ENCODE data around the gene TIMM23B. TPM values are rescaled to one million over a fixed set of nuclear protein-coding genes. Genes with fewer than 3 reads are reported as not detected.
"Not testable (repeated sequence)": the region's sequence is repeated elsewhere in the genome, so short reads cannot be mapped to it uniquely, and the experiment has no call there.

The TIMM23B gene, protein sequence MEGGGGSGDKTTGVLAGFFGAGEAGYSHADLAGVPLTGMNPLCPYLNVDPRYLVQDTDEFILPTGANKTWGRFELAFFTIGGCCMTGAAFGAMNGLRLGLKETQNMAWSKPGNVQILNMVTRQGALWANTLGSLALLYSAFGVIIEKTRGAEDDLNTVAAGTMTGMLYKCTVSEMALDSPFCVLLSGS
- 10 to 100 TPM; 18.5 to 19.6 TPM for total RNA-seq

DNA sequence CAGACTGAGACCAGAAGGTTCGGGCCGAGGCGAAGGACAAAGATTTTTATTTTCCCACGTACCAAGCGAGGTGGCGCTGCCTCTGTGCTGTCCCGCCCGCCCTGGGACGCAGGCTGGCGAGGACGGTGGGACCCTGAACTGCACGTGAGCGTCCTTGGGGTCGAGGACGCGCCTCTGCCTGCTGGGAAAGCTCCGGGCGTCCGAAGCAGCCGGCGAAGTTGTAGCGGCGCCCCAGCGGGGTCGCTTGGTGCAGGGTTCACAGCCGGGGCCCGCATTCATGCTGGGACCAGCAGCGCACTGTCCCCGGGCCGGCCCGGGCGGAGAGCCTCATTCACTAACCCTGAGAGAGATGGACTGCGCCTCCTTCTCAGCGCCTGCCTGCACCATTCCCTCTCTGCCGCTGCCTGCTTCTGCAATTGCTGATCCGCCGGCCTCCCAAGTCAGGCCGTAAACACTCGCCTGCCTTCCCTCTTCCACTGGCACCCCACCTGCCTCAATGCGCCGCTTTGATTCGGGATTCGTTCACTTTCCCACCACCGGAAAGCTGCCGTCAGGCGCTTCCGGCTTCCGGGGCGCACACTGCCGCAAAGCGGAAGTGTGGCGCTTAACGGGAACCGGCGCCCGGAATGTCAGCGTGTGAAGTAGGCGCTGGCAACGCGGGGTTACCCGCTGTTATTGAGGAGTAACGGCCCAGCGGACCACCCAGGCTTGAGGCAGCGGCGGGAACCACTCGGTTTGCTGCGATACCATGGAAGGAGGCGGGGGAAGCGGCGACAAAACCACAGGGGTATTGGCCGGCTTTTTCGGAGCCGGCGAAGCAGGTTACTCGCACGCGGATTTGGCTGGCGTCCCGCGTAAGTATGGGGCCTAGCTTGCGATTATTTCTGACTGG is at the start of gene TIMM23B, which contains the start of gene PARG:
TIMM23B (plus strand) TSS at position 607 of the 892 bp plus-strand sequence; CDS start at position 749, 142 bp downstream.
PARG (minus strand) TSS at position 581 of the 892 bp plus-strand sequence; CDS start at position 279, 302 bp downstream.
- ATAC-seq (peak; percentile 86), DNase-seq (peak; percentile 85)
- CTCF ChIA-PET; H3K9me3 Mint-ChIP-seq (ENCODE audit: low read depth); H3K27me3 Mint-ChIP-seq; H3K36me3 Mint-ChIP-seq: not testable (repeated sequence)
- peak within 1 kb of the TSS; percentile 92 for H3K27ac Mint-ChIP-seq
- peak within 1 kb of the TSS; percentile 99 for H3K4me3 Mint-ChIP-seq
- H3K4me1 Mint-ChIP-seq = peaks cover 30% of the 10 kb centered on the region

DNA sequence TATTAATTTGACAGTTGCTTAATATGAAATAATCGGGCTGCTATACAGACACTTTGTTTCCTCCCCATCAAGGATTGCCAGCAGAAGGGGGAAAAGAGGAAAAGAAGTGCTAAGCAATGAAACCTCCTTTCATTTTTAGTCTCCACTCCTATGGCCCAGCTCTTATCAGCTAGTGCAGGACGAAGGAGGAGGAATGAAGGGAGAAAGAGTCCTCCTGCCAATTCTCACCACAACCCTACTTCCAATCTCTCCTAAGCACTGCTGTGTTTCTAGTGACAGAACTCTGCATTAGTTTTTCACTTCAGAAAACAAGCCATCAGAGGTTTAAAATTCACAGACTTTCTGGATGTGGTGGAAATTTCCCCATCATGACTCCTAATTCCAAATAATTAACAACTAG is 41.9 kb upstream of the TIMM23B start:
- H3K36me3 Mint-ChIP-seq = peaks cover 18% of the 10 kb centered on the region
- DNase-seq; H3K4me1 Mint-ChIP-seq; H3K9me3 Mint-ChIP-seq (ENCODE audit: low read depth); H3K4me3 Mint-ChIP-seq; H3K27me3 Mint-ChIP-seq; CTCF ChIA-PET; ATAC-seq; H3K27ac Mint-ChIP-seq: not testable (repeated sequence)

DNA sequence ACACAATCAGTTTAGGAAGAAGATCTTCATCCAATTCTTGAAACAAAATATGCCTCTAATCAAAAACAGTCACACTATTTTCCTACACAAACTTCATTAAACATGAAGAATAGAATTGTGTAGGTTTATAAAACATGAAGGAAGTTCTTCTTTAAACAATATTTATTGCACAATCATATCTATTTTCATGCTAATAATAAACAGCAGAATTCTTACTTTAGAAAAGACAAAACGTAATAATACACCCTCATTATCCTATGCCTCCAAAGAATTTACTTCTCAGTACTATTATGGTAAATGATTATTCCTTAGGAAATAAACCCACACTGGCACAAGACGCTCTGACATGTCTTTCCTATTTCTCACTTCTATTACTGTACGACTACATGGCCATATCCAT is 41.4 kb upstream of the TIMM23B start:
- H3K27ac Mint-ChIP-seq; CTCF ChIA-PET; H3K9me3 Mint-ChIP-seq (ENCODE audit: low read depth); DNase-seq; H3K4me3 Mint-ChIP-seq; H3K27me3 Mint-ChIP-seq; ATAC-seq; H3K4me1 Mint-ChIP-seq: not testable (repeated sequence)
- H3K36me3 Mint-ChIP-seq = peaks cover 18% of the 10 kb centered on the region

DNA sequence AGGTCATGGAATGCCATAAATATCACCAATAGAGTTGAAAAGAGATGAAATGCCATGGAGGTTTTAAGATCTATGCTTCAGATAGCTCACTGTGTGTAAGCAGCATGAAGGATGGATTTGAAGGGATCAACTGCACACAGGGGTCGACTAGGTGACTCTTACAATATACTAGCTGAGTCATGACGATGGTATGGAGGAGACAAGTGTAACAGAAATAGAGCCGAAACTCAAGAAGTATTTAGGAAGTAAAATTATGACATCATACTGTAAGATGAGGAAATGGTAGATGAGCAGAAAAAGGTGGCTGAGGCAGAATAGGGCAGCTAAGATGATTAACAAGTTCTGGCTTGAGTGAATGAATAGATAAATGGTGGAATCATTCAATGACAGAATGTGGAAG is 38.0 kb upstream of the TIMM23B start:
- DNase-seq; H3K27me3 Mint-ChIP-seq; H3K4me3 Mint-ChIP-seq; ATAC-seq; H3K4me1 Mint-ChIP-seq; H3K27ac Mint-ChIP-seq; H3K9me3 Mint-ChIP-seq (ENCODE audit: low read depth); H3K36me3 Mint-ChIP-seq; CTCF ChIA-PET: not testable (repeated sequence)

DNA sequence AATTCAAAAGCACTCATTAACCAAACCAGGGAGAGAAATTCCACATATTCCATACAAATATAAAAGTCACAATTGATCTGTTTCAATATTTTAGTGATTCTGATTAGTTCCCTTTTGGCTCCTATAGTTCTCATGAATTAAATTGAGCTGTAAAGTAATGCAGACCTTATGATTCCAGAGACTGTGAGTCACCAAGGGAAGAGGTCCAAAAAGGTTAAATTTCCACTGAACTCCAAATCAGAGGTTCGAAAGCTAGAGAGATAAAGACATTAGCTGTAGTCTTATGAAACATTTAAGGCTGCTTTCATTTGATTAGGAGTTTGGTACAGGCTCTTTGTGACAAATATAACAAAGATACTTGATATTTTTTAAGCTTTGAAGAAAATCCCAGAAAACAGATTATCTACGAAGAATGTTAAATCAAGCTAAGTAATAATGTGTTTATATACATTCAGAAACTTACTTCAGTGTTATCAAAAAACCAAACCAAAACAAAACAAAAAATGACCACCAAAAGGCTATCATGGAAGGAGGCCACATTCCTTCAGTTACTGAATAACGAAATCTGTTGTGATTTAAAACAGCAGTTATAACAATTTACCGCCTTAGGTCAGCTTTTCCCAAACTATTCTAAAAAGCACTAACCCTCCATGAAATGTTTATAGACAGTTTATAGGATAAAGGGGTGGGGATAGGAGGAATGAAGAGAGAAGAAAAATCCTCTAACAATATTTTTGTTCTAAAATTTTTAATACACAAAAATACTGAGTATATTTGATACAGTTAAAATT is 33.4 kb upstream of the TIMM23B start:
- ATAC-seq; H3K27ac Mint-ChIP-seq; DNase-seq; H3K4me3 Mint-ChIP-seq; H3K36me3 Mint-ChIP-seq; H3K27me3 Mint-ChIP-seq; H3K4me1 Mint-ChIP-seq; CTCF ChIA-PET; H3K9me3 Mint-ChIP-seq (ENCODE audit: low read depth): not testable (repeated sequence)

GRCh38 chr10:49910295-49910694 is 31.6 kb upstream of the TIMM23B start:
- H3K27me3 Mint-ChIP-seq; H3K4me1 Mint-ChIP-seq; H3K36me3 Mint-ChIP-seq; H3K27ac Mint-ChIP-seq; H3K9me3 Mint-ChIP-seq (ENCODE audit: low read depth); H3K4me3 Mint-ChIP-seq; CTCF ChIA-PET; DNase-seq: not testable (repeated sequence)
- ATAC-seq = peak; percentile 74

GRCh38 chr10:49916451-49916850 is 25.4 kb upstream of the TIMM23B start:
- DNase-seq; H3K27me3 Mint-ChIP-seq; H3K27ac Mint-ChIP-seq; H3K9me3 Mint-ChIP-seq (ENCODE audit: low read depth); H3K36me3 Mint-ChIP-seq; CTCF ChIA-PET; ATAC-seq; H3K4me1 Mint-ChIP-seq; H3K4me3 Mint-ChIP-seq: not testable (repeated sequence)

DNA sequence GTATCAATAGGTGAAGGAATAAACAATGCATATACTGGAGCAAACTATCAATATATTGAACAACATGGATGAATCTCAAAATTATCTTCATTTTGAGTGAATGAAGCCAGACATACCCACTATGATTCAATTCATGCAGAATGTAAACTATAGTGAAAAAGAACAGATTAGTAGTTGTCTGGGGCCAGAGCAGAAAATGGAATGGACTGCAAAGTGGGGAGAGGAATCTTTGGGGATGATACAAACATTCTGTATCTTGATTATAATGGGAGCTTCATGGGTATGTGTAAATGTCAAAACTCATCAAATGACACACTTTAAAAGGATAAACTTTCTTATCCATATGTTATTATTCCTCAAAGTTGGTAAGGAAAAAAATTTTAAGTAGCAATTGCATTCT is 23.9 kb upstream of the TIMM23B start:
- H3K27ac Mint-ChIP-seq; H3K4me3 Mint-ChIP-seq; CTCF ChIA-PET; DNase-seq; H3K27me3 Mint-ChIP-seq; H3K9me3 Mint-ChIP-seq (ENCODE audit: low read depth); H3K4me1 Mint-ChIP-seq; H3K36me3 Mint-ChIP-seq; ATAC-seq: not testable (repeated sequence)

DNA sequence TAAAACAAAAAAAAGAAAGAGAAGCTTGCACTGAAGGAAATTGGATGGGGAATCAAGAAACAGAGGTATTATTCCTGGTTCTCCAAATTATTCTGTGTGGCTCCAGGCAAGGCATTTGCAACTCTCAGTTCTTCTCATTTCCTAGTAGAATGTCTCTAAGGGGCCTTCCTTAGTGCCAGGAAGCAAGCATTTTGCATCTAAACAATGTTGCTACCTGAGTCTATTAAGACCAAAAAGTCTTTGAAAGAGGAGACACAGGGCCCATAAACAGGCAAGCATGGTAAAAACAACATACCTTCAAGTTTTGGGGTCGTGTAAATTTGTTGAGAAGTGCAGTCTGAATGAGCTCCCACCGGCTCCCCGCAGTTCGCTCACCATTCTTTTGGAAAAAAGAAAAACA is 19.8 kb upstream of the TIMM23B start:
- H3K36me3 Mint-ChIP-seq; H3K4me1 Mint-ChIP-seq; H3K9me3 Mint-ChIP-seq (ENCODE audit: low read depth); H3K4me3 Mint-ChIP-seq; DNase-seq; H3K27ac Mint-ChIP-seq; CTCF ChIA-PET; H3K27me3 Mint-ChIP-seq; ATAC-seq: not testable (repeated sequence)

GRCh38 chr10:49923572-49923971 is 18.3 kb upstream of the TIMM23B start:
- H3K27ac Mint-ChIP-seq; CTCF ChIA-PET; DNase-seq; ATAC-seq; H3K4me1 Mint-ChIP-seq; H3K9me3 Mint-ChIP-seq (ENCODE audit: low read depth); H3K27me3 Mint-ChIP-seq; H3K4me3 Mint-ChIP-seq; H3K36me3 Mint-ChIP-seq: not testable (repeated sequence)

DNA sequence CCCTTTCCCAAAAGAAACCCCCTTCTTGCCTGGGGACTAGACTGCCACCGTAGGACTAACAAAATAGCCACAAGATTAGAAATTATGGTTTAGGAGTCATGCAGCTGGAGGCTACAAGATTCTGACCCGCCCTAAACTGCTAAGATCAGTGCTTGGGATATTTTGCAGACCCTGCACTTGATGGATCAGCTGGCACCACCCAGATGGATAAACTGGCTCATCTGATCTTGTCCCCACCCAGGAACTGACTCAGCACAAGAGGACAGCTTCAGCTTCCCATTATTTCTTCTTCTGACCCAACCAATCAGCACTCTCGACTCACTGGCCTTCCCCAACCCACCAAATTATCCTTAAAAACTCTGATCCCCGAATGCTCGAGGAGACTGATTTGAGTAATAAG is 10.6 kb upstream of the TIMM23B start:
- H3K4me3 Mint-ChIP-seq; H3K27me3 Mint-ChIP-seq; DNase-seq; H3K4me1 Mint-ChIP-seq; H3K9me3 Mint-ChIP-seq (ENCODE audit: low read depth); H3K27ac Mint-ChIP-seq; H3K36me3 Mint-ChIP-seq; CTCF ChIA-PET; ATAC-seq: not testable (repeated sequence)

DNA sequence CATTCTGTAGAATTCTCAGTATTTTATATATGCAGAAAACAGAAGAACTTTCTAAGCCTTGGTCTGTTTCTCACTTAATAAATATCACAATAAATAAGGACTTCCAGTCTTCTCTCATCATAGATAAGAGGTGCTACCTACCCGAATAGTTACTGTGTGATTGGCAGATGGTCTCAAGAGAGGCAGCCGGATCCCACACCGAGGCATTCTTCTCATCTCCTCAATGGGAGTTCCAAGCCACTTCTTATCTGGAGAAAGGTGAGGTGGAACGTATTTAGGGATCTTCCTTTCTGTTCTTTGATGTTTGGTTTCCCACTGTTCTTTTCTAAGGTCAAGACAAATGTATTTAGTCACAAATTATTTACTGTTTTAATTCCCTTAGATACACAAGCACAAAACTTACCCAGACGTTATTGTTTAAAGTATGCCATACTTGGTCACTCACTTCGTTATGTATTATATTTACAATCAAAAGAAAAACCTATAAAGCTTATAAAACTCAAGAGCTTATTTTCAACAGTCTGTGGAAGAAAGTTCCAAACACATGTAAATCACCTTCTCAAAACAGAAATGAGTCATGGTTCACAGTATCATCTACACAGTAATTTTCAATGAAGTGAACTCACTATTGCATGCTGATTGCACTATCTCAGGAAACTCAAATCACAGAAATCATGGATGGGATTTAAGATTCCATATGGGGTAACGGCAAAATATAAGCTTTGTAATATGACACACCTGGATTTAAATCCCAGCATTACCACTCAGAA is 9.7 kb upstream of the TIMM23B start:
- H3K27ac Mint-ChIP-seq; H3K4me3 Mint-ChIP-seq; H3K4me1 Mint-ChIP-seq; ATAC-seq; DNase-seq; H3K9me3 Mint-ChIP-seq (ENCODE audit: low read depth); CTCF ChIA-PET; H3K27me3 Mint-ChIP-seq; H3K36me3 Mint-ChIP-seq: not testable (repeated sequence)

DNA sequence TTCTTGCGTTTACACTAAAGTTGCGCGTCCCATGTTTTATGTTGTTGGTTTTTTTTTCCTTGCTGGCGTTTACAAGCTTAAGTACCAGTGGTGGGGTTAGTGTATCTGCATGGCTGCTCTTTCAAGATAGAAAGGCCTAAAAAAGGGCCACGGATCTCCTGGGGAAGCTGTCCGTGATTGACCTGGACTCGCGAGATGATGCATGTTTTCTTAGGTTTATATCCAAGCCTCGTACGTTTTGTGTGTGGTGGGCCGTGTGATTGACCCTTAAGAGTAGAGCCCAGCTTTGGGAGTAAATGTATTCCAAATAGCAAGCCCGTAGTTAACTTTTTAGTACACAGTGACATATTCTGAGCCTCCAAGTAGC is 469 bp downstream of the TIMM23B start:
- H3K9me3 Mint-ChIP-seq (ENCODE audit: low read depth); H3K27me3 Mint-ChIP-seq; DNase-seq; CTCF ChIA-PET; H3K36me3 Mint-ChIP-seq: not testable (repeated sequence)
- peaks cover 30% of the 10 kb centered on the region for H3K4me1 Mint-ChIP-seq
- H3K27ac Mint-ChIP-seq = peak overlapping the region; percentile 92
- ATAC-seq = peak; percentile 16
- peak overlapping the region; percentile 99 for H3K4me3 Mint-ChIP-seq

Measured in activated CD8-positive, alpha-beta memory T cell treated with anti-CD3 and anti-CD28 coated beads, Interleukin-2, amount 10 ng/mL, durations not matched to agents 7 days and 5 days (primary cell).